DND-41 (cell line): ENCODE data around the gene FBXW10B.
"Not testable (repeated sequence)": the region's sequence is repeated elsewhere in the genome, so short reads cannot be mapped to it uniquely, and the experiment has no call there.

Experiments used
- CTCF ChIP-seq: IDR thresholded peaks from 2 replicates; pipeline ENCODE4 v1.5.1; 2012; ENCODE audit warnings: borderline replicate concordance, low read length, moderate library complexity, mild to moderate bottlenecking; ENCODE audit not compliant: poor library complexity, severe bottlenecking; ENCODE audit errors: extremely low read depth
- EZH2 ChIP-seq: IDR thresholded peaks from 3 replicates; pipeline ENCODE4 v1.6.1; 2012; ENCODE audit warnings: borderline replicate concordance, low read depth, mild to moderate bottlenecking, moderate library complexity, low read length, inconsistent platforms; ENCODE audit not compliant: severe bottlenecking

GRCh38 chr17:15654401-15654800 lies 34.9 kb upstream of the FBXW10B start:
- TF ChIP-seq CTCF, EZH2: not testable (repeated sequence)
